Inflammatory macrophage treated with lipopolysaccharide for 1 hour (primary cell): ENCODE measurements around the gene RAMP3.
"Not testable (repeated sequence)": the region's sequence is repeated elsewhere in the genome, so short reads cannot be mapped to it uniquely, and the experiment has no call there.

Experiments
- DNase-seq, 2 donors: peaks; one replicate each; pipeline ENCODE4 v3.0.0-alpha.2; 2020 to 2022

Gene RAMP3

GRCh38 chr7:45157653-45158401, at the start of gene RAMP3:
TSS of gene RAMP3 (plus strand) at chr7:45157791. CDS start at chr7:45157829, 38 bp downstream.
- no peak for DNase-seq

- no peak for DNase-seq
These were observed 48.7 kb upstream of the RAMP3 start for GRCh38 chr7:45108863-45109262.

GRCh38 chr7:45111298-45112223, 46.0 kb upstream of the RAMP3 start, which contains the start of gene TBRG4:
TSS of gene TBRG4 (minus strand) at chr7:45111697. CDS start at chr7:45109237, 2,460 bp downstream.
- DNase-seq = peak; percentile 96 to 97

- DNase-seq = no peak
These were observed 44.9 kb upstream of the RAMP3 start for GRCh38 chr7:45112648-45113047.

GRCh38 chr7:45114257-45114656, 43.3 kb upstream of the RAMP3 start:
- not testable (repeated sequence) for DNase-seq

GRCh38 chr7:45114926-45115325, 42.7 kb upstream of the RAMP3 start:
- peak in 1 of 2 donors; percentile 15 for DNase-seq

GRCh38 chr7:45116048-45116447, 41.5 kb upstream of the RAMP3 start:
- DNase-seq = no peak

GRCh38 chr7:45117582-45117981, 40.0 kb upstream of the RAMP3 start:
- DNase-seq = no peak

GRCh38 chr7:45118292-45118691, 39.3 kb upstream of the RAMP3 start:
- no peak for DNase-seq

GRCh38 chr7:45118889-45119331, 38.7 kb upstream of the RAMP3 start:
- no peak for DNase-seq

- no peak for DNase-seq
These were observed 38.0 kb upstream of the RAMP3 start for GRCh38 chr7:45119550-45119949.

- DNase-seq = no peak
These were observed 34.4 kb upstream of the RAMP3 start for GRCh38 chr7:45122975-45123860.

- DNase-seq = no peak
These were observed 33.5 kb upstream of the RAMP3 start for GRCh38 chr7:45123913-45124710.

- DNase-seq = no peak
These were observed 32.2 kb upstream of the RAMP3 start for GRCh38 chr7:45125193-45125904.

- DNase-seq = no peak
These were observed 31.4 kb upstream of the RAMP3 start for GRCh38 chr7:45126201-45126600.

GRCh38 chr7:45126920-45127319, 30.7 kb upstream of the RAMP3 start:
- no peak for DNase-seq

GRCh38 chr7:45129181-45129800, 28.3 kb upstream of the RAMP3 start:
- no peak for DNase-seq

- DNase-seq = no peak
These were observed 27.7 kb upstream of the RAMP3 start for GRCh38 chr7:45129906-45130305.

GRCh38 chr7:45130910-45131309, 26.7 kb upstream of the RAMP3 start:
- DNase-seq = no peak

- DNase-seq = no peak
These were observed 25.7 kb upstream of the RAMP3 start for GRCh38 chr7:45131891-45132290.
